BE2C (cell line): ENCODE results near the gene NOG.

Experiments
- DNase-seq: peaks from one replicate; pipeline ENCODE4 v3.0.0-alpha.2; 2020
- H3K27me3 ChIP-seq: fragments of 250-450 bp; sonication (Bioruptor Pico); 2 replicates; pipeline ENCODE4 v1.5.1; 2020; ENCODE audit warnings: mild to moderate bottlenecking
- H3K36me3 ChIP-seq: fragments of 250-450 bp; sonication (Bioruptor Pico); 2 replicates; pipeline ENCODE4 v1.5.1; 2020; ENCODE audit warnings: mild to moderate bottlenecking
- H3K4me1 ChIP-seq: fragments of 250-450 bp; sonication (Bioruptor Pico); 2 replicates; pipeline ENCODE4 v1.5.1; 2020
- H3K4me3 ChIP-seq: 2 replicates; pipeline ENCODE4 v1.5.1; 2011; ENCODE audit warnings: low read depth, low read length
- H3K9me3 ChIP-seq: fragments of 250-450 bp; sonication (Bioruptor Pico); 2 replicates; pipeline ENCODE4 v1.5.1; 2020
- CTCF ChIP-seq: IDR thresholded peaks from 2 replicates; pipeline ENCODE4 v1.5.1; 2012; ENCODE audit warnings: mild to moderate bottlenecking, low read depth, low read length

Gene NOG

GRCh38 chr17:56581635-56582627 lies 11.6 kb upstream of the NOG start:
- TF ChIP-seq CTCF = no peak
- Histone ChIP-seq H3K27me3 (peaks cover 50% of the 10 kb centered on the region), H3K9me3 (no peaks in the 10 kb centered on the region), H3K36me3 (no peaks in the 10 kb centered on the region), H3K4me3 (no peak overlapping the region), H3K4me1 (no peaks in the 10 kb centered on the region)
- no peak for DNase-seq

GRCh38 chr17:56583772-56584171 lies 9.7 kb upstream of the NOG start:
- no peak for TF ChIP-seq CTCF
- H3K27me3 ChIP-seq = peaks cover 40% of the 10 kb centered on the region
- H3K4me1 ChIP-seq = no peaks in the 10 kb centered on the region
- H3K9me3 ChIP-seq = no peaks in the 10 kb centered on the region
- no peak for DNase-seq
- H3K4me3 ChIP-seq = no peak overlapping the region
- H3K36me3 ChIP-seq = no peaks in the 10 kb centered on the region

- no peak for TF ChIP-seq CTCF
Observed at GRCh38 chr17:56587298-56587697, 6.2 kb upstream of the NOG start.

GRCh38 chr17:56592487-56593085 lies 913 bp upstream of the NOG start:
- TF ChIP-seq CTCF = peak; percentile 49
- peak; percentile 67 for DNase-seq
- Histone ChIP-seq H3K36me3 (no peaks in the 10 kb centered on the region), H3K27me3 (peaks cover 76% of the 10 kb centered on the region), H3K4me1 (no peaks in the 10 kb centered on the region), H3K4me3 (peak overlapping the region; percentile 41), H3K9me3 (no peaks in the 10 kb centered on the region; the same call in 1 of the 2 replicates)

More at GRCh38 chr17:56587298-56587697, 6.2 kb upstream of the NOG start:
- H3K27me3 ChIP-seq = peaks cover 53% of the 10 kb centered on the region
- no peak overlapping the region for H3K4me3 ChIP-seq
- H3K4me1 ChIP-seq = no peaks in the 10 kb centered on the region
- H3K36me3 ChIP-seq = no peaks in the 10 kb centered on the region
- DNase-seq = no peak
- H3K9me3 ChIP-seq = no peaks in the 10 kb centered on the region

GRCh38 chr17:56593086-56593645 lies 333 bp upstream of the NOG start:
- H3K4me1 ChIP-seq = no peaks in the 10 kb centered on the region
- no peak for TF ChIP-seq CTCF
- no peaks in the 10 kb centered on the region for H3K36me3 ChIP-seq
- peak overlapping the region; percentile 41 for H3K4me3 ChIP-seq
- no peaks in the 10 kb centered on the region; the same call in 1 of the 2 replicates for H3K9me3 ChIP-seq
- DNase-seq = peak; percentile 36
- H3K27me3 ChIP-seq = peaks cover 81% of the 10 kb centered on the region
